AG08396 (cell line): ENCODE measurements around the gene KLHL26.

Experiments used
- DNase-seq: peaks from one replicate; pipeline ENCODE4 v3.0.0; 2012; ENCODE audit warnings: low spot score, mixed read lengths

Gene KLHL26

GRCh38 chr19:18685597-18686190, 48.9 kb downstream of the KLHL26 start:
- no peak for DNase-seq

GRCh38 chr19:18687740-18688465, 51.1 kb downstream of the KLHL26 start:
- no peak for DNase-seq

- no peak for DNase-seq
Observed at GRCh38 chr19:18696023-18696422, 59.2 kb downstream of the KLHL26 start.

- no peak for DNase-seq
Observed at GRCh38 chr19:18697680-18698079, 60.9 kb downstream of the KLHL26 start.

GRCh38 chr19:18698321-18699167, 61.7 kb downstream of the KLHL26 start:
- no peak for DNase-seq

GRCh38 chr19:18699403-18700054, 62.7 kb downstream of the KLHL26 start:
- no peak for DNase-seq

GRCh38 chr19:18700501-18701249, 63.8 kb downstream of the KLHL26 start:
- DNase-seq = peak; percentile 90

GRCh38 chr19:18701250-18701608, 64.4 kb downstream of the KLHL26 start:
- DNase-seq = no peak

- DNase-seq = no peak
Observed at GRCh38 chr19:18704054-18704453, 67.2 kb downstream of the KLHL26 start.

GRCh38 chr19:18704971-18705370, 68.1 kb downstream of the KLHL26 start:
- DNase-seq = no peak

- no peak for DNase-seq
Observed at GRCh38 chr19:18708452-18709231, 71.8 kb downstream of the KLHL26 start.

- DNase-seq = no peak
Observed at GRCh38 chr19:18709546-18709945, 72.7 kb downstream of the KLHL26 start.

GRCh38 chr19:18710186-18710585, 73.4 kb downstream of the KLHL26 start:
- no peak for DNase-seq

GRCh38 chr19:18710996-18711751, 74.3 kb downstream of the KLHL26 start:
- peak; percentile 56 for DNase-seq

GRCh38 chr19:18711893-18712292, 75.1 kb downstream of the KLHL26 start:
- DNase-seq = no peak

GRCh38 chr19:18712981-18713380, 76.2 kb downstream of the KLHL26 start:
- no peak for DNase-seq

GRCh38 chr19:18713550-18714117, 76.8 kb downstream of the KLHL26 start:
- no peak for DNase-seq

GRCh38 chr19:18715416-18715815, 78.6 kb downstream of the KLHL26 start:
- DNase-seq = no peak

GRCh38 chr19:18716857-18717256, 80.0 kb downstream of the KLHL26 start:
- no peak for DNase-seq

GRCh38 chr19:18717601-18718000, 80.8 kb downstream of the KLHL26 start:
- no peak for DNase-seq
